Endometrial microvascular endothelial cells (primary cell): ENCODE data around the gene FAM78B. TPM values are rescaled to one million over a fixed set of nuclear protein-coding genes. Genes with fewer than 3 reads are reported as not detected.

Experiments used
- in situ Hi-C: cut with HindIII; loops from 2 replicates; pipeline ENCODE4 v1.10.0; 2017; ENCODE audit warnings: low sequenced_read_pairs, low pct_unique_long_range_greater_than_20kb; ENCODE audit errors: inconsistent ontology term
- total RNA-seq: library from RNA; depleted of rRNA; stranded (reverse); fragments of >200 nt; gene quantifications from one replicate; pipeline ENCODE4 v1.2.3, GENCODE V29; 2015; ENCODE audit errors: inconsistent ontology term

FAM78B gene
- total RNA-seq, 1 donor from 2014 or later = not detected

- in situ Hi-C loops = no loop called here
These were observed 134.0 kb downstream of the FAM78B start for GRCh38 chr1:166032572-166033371.

GRCh38 chr1:166031932-166032571 is 134.7 kb downstream of the FAM78B start:
- in situ Hi-C loops = no loop called here

GRCh38 chr1:166029196-166029945 is 137.4 kb downstream of the FAM78B start:
- in situ Hi-C loops = no loop called here

- in situ Hi-C loops = no loop called here
These were observed 140.2 kb downstream of the FAM78B start for GRCh38 chr1:166026555-166026954.

GRCh38 chr1:166026143-166026542 is 140.7 kb downstream of the FAM78B start:
- in situ Hi-C loops = no loop called here

GRCh38 chr1:166020210-166020609 is 146.6 kb downstream of the FAM78B start:
- in situ Hi-C loops = no loop called here
